ENCODE results near the gene CHKA. TPM values are rescaled to one million over a fixed set of nuclear protein-coding genes. Genes with fewer than 3 reads are reported as not detected.

Gene CHKA
- polyA plus RNA-seq, 2 donors: 3.7 to 7.3 TPM

DNA sequence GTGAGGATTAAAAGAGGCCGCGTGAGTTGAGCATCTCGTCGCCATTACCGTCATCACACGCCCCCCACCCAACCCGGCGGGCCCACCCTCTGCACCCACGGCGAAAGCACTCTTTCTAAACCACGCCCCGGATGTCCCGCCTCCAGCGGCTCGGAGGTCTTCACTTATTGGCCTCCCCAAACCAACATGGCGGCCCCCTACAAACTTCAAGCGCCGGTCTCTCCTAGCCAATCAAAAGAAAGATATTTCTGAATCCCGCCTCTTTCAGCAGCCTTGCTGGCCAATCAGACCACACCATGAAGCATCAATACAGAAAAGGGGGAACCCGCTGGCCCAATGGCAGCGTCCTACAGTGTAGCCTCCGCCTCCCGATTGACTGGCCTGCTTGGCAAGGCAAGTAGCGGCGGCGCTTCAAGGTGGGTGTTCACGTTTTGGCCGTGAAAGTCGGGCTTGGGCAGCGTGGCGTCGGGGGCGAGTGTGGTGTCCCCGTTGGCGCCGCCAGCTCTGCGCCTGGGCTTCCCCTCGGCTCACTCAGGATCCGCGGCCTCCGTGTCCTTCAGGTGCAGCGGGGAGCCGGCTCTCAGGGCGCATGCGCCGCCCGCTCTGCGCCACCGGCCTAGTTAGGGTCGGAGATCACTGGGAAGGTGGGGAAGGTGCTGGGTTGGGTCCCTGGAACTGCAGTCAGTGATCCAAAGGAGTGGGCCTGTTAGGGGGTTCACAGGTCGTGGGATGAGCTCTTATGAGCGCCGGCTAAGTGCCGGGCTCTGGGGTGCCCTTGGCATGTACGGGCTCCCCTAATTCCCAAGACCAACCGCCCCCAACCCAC lies 90.7 kb downstream of the CHKA start, which contains the start of gene NDUFS8:
Gene NDUFS8, plus strand, starts transcription at position 364 of the 826 bp plus-strand sequence. CDS start 1,471 bp downstream, outside the sequence.
- Histone ChIP-seq H3K27ac (ENCODE audit: low read depth in 2 of 2, low read length in 1 of 2) (peak within 1 kb of the TSS; percentile 74 to 85), H3K9me3 (ENCODE audit: control insufficient read depth in 2 of 2, insufficient read depth in 1 of 2, low read depth in 1 of 2, low read length in 1 of 2) (no peaks in the 10 kb centered on the region), H3K4me1 (ENCODE audit: control insufficient read depth in 2 of 2, insufficient read depth in 2 of 2, low read length in 1 of 2) (peaks cover 7 to 13% of the 10 kb centered on the region in 2 donors), H3K4me3 (ENCODE audit: low read depth in 1 of 2, low read length in 2 of 2) (peak within 1 kb of the TSS; percentile 74 to 89), H3K36me3 (ENCODE audit: control insufficient read depth in 2 of 2, insufficient read depth in 2 of 2, low read length in 1 of 2) (peaks cover 0 to 20% of the 10 kb centered on the region in 2 donors), H3K27me3 (ENCODE audit: control insufficient read depth in 1 of 2, insufficient read depth in 2 of 2, low read length in 2 of 2) (no peaks in the 10 kb centered on the region)
- WGBS, 2 donors: 0% methylated on average over 56 of the region's 56 CpGs

DNA sequence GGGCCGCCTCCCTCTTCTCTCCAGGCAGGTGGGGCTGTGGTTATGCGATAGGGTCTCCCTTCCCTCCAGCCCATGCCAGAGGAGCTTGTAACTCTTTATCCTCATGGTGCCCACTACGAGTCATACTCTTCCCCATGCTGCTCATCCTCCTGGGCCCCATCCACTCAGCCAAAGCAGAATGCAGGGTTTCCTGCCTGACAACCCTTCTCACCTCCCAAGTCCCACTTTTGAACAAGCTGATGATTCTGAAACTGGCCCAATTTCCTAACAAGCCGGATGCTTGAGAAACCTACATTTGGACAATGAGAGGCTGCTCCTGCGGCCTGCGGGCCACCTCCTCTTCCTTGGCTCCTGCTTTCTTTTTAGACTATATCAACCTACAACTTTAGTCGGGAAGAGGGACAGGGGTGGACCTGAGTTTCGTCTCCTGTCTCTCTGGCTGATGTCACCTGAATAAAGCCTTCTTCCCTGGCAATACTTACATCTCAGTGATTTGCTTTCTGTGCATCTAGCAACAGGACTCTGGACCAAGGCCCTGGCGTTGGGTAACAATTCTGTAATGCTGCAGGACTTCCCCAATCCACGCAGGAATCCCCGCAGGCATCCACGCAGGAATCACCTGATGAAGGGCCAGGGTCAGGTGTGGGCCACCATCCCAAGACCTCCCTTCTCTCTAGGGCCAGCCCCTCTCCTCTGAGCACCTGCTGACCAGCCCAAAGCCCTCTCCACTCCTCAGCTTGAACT lies 92.2 kb downstream of the CHKA start:
- Histone ChIP-seq H3K36me3 (ENCODE audit: control insufficient read depth in 2 of 2, insufficient read depth in 2 of 2, low read length in 1 of 2) (peaks cover 0 to 17% of the 10 kb centered on the region in 2 donors), H3K4me1 (ENCODE audit: control insufficient read depth in 2 of 2, insufficient read depth in 2 of 2, low read length in 1 of 2) (peaks cover 7 to 13% of the 10 kb centered on the region in 2 donors), H3K27ac (ENCODE audit: low read depth in 2 of 2, low read length in 1 of 2) (no peak overlapping the region), H3K4me3 (ENCODE audit: low read depth in 1 of 2, low read length in 2 of 2) (no peak overlapping the region), H3K9me3 (ENCODE audit: control insufficient read depth in 2 of 2, insufficient read depth in 1 of 2, low read depth in 1 of 2, low read length in 1 of 2) (no peaks in the 10 kb centered on the region), H3K27me3 (ENCODE audit: control insufficient read depth in 1 of 2, insufficient read depth in 2 of 2, low read length in 2 of 2) (no peaks in the 10 kb centered on the region)
- whole genome bisulfite sequencing, 2 donors: 78 to 88% methylated on average over 12 of the region's 12 CpGs

DNA sequence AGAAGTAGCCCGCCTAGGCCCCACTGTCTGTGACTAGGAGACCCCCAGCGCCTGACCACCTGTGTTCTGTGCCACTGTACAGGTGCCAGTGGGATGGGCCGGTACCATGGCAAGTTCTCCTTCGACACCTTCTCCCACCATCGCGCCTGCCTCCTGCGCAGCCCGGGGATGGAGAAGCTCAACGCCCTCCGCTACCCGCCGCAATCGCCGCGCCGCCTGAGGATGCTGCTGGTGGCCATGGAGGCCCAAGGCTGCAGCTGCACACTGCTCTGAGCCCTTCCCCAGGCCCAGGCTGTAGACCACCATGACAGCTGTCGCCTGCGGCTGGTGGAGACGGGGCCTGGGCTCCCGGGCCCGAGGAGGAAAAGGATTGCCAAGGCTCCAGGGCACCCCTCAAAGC lies 93.5 kb downstream of the CHKA start:
- H3K27ac ChIP-seq (ENCODE audit: low read depth in 2 of 2, low read length in 1 of 2): no peak overlapping the region
- H3K4me1 ChIP-seq (ENCODE audit: control insufficient read depth in 2 of 2, insufficient read depth in 2 of 2, low read length in 1 of 2): peaks cover 7 to 9% of the 10 kb centered on the region in 2 donors
- WGBS, 2 donors: 91 to 96% methylated on average over 21 of the region's 21 CpGs
- H3K36me3 ChIP-seq (ENCODE audit: control insufficient read depth in 2 of 2, insufficient read depth in 2 of 2, low read length in 1 of 2): peaks cover 0 to 4% of the 10 kb centered on the region in 2 donors
- H3K27me3 ChIP-seq (ENCODE audit: control insufficient read depth in 1 of 2, insufficient read depth in 2 of 2, low read length in 2 of 2): no peaks in the 10 kb centered on the region
- H3K9me3 ChIP-seq (ENCODE audit: control insufficient read depth in 2 of 2, insufficient read depth in 1 of 2, low read depth in 1 of 2, low read length in 1 of 2): no peaks in the 10 kb centered on the region
- H3K4me3 ChIP-seq (ENCODE audit: low read depth in 1 of 2, low read length in 2 of 2): no peak overlapping the region

DNA sequence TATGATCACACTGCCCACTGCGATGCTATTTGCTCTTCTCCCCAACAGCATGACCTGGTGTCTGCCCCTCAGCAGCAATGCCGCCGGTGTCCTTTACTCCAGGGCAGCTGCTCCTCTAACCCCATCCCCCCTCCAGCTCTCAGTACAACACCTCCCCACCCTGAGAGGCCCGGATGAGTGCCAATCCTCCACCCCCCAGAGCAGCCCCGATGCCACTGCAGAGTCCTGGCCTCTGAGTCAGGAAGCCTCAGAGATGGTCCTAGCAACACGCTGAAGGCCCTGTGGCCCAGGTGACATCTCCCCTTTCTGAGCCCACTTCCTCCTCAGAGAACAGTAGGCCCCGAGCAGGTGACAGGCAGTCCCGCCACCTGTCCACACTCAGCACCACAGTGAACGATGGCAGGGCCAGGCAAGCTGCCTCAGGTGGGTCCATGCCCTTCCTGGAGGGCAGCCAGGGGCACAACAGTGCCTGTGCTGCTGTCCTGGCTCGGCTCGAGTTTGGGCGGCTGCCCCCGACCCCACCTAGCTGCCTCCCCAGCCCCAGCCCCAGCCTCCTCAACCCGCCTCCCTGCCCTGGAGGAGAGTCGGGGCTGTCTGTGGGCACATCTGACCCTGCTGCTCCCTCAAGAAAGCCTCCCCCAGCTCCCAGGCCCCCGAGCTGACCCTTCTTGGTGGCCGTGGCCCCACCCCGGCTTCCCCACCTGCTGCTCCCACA lies 94.6 kb downstream of the CHKA start:
- Histone ChIP-seq H3K36me3 (ENCODE audit: control insufficient read depth in 2 of 2, insufficient read depth in 2 of 2, low read length in 1 of 2) (peaks cover 0 to 4% of the 10 kb centered on the region in 2 donors), H3K4me3 (ENCODE audit: low read depth in 1 of 2, low read length in 2 of 2) (no peak overlapping the region), H3K9me3 (ENCODE audit: control insufficient read depth in 2 of 2, insufficient read depth in 1 of 2, low read depth in 1 of 2, low read length in 1 of 2) (no peaks in the 10 kb centered on the region), H3K27ac (ENCODE audit: low read depth in 2 of 2, low read length in 1 of 2) (no peak overlapping the region), H3K4me1 (ENCODE audit: control insufficient read depth in 2 of 2, insufficient read depth in 2 of 2, low read length in 1 of 2) (peaks cover 6% of the 10 kb centered on the region in 2 donors), H3K27me3 (ENCODE audit: control insufficient read depth in 1 of 2, insufficient read depth in 2 of 2, low read length in 2 of 2) (no peaks in the 10 kb centered on the region)
- WGBS, 2 donors: 84% methylated on average over 18 of the region's 18 CpGs

- WGBS, 2 donors: 71 to 73% methylated on average over 5 of the region's 5 CpGs
- peaks cover 5 to 10% of the 10 kb centered on the region in 2 donors for H3K4me1 ChIP-seq (ENCODE audit: control insufficient read depth in 2 of 2, insufficient read depth in 2 of 2, low read length in 1 of 2)
- peaks cover 0 to 4% of the 10 kb centered on the region in 2 donors for H3K36me3 ChIP-seq (ENCODE audit: control insufficient read depth in 2 of 2, insufficient read depth in 2 of 2, low read length in 1 of 2)
- H3K27ac ChIP-seq (ENCODE audit: low read depth in 2 of 2, low read length in 1 of 2): no peak overlapping the region
- no peaks in the 10 kb centered on the region for H3K27me3 ChIP-seq (ENCODE audit: control insufficient read depth in 1 of 2, insufficient read depth in 2 of 2, low read length in 2 of 2)
- H3K9me3 ChIP-seq (ENCODE audit: control insufficient read depth in 2 of 2, insufficient read depth in 1 of 2, low read depth in 1 of 2, low read length in 1 of 2): no peaks in the 10 kb centered on the region
- no peak overlapping the region for H3K4me3 ChIP-seq (ENCODE audit: low read depth in 1 of 2, low read length in 2 of 2)
Observed at GRCh38 chr11:68025047-68025446, 96.1 kb downstream of the CHKA start.

- H3K4me3 ChIP-seq (ENCODE audit: low read depth in 1 of 2, low read length in 2 of 2): no peak overlapping the region
- peaks cover 0 to 4% of the 10 kb centered on the region in 2 donors for H3K36me3 ChIP-seq (ENCODE audit: control insufficient read depth in 2 of 2, insufficient read depth in 2 of 2, low read length in 1 of 2)
- peaks cover 3 to 12% of the 10 kb centered on the region in 2 donors for H3K4me1 ChIP-seq (ENCODE audit: control insufficient read depth in 2 of 2, insufficient read depth in 2 of 2, low read length in 1 of 2)
- no peak overlapping the region for H3K27ac ChIP-seq (ENCODE audit: low read depth in 2 of 2, low read length in 1 of 2)
- H3K27me3 ChIP-seq (ENCODE audit: control insufficient read depth in 1 of 2, insufficient read depth in 2 of 2, low read length in 2 of 2): no peaks in the 10 kb centered on the region
- 84 to 85% methylated on average over 5 of the region's 5 CpGs for WGBS, 2 donors
- H3K9me3 ChIP-seq (ENCODE audit: control insufficient read depth in 2 of 2, insufficient read depth in 1 of 2, low read depth in 1 of 2, low read length in 1 of 2): no peaks in the 10 kb centered on the region
Observed at GRCh38 chr11:68024508-68024907, 96.7 kb downstream of the CHKA start.

GRCh38 chr11:68022531-68022930 lies 98.7 kb downstream of the CHKA start:
- WGBS, 2 donors: 85 to 88% methylated on average over 13 of the region's 13 CpGs
- Histone ChIP-seq H3K4me1 (ENCODE audit: control insufficient read depth in 2 of 2, insufficient read depth in 2 of 2, low read length in 1 of 2) (peaks cover 0 to 21% of the 10 kb centered on the region in 2 donors), H3K4me3 (ENCODE audit: low read depth in 1 of 2, low read length in 2 of 2) (no peak overlapping the region), H3K27me3 (ENCODE audit: control insufficient read depth in 1 of 2, insufficient read depth in 2 of 2, low read length in 2 of 2) (no peaks in the 10 kb centered on the region), H3K36me3 (ENCODE audit: control insufficient read depth in 2 of 2, insufficient read depth in 2 of 2, low read length in 1 of 2) (no peaks in the 10 kb centered on the region), H3K27ac (ENCODE audit: low read depth in 2 of 2, low read length in 1 of 2) (no peak overlapping the region), H3K9me3 (ENCODE audit: control insufficient read depth in 2 of 2, insufficient read depth in 1 of 2, low read depth in 1 of 2, low read length in 1 of 2) (no peaks in the 10 kb centered on the region)

DNA sequence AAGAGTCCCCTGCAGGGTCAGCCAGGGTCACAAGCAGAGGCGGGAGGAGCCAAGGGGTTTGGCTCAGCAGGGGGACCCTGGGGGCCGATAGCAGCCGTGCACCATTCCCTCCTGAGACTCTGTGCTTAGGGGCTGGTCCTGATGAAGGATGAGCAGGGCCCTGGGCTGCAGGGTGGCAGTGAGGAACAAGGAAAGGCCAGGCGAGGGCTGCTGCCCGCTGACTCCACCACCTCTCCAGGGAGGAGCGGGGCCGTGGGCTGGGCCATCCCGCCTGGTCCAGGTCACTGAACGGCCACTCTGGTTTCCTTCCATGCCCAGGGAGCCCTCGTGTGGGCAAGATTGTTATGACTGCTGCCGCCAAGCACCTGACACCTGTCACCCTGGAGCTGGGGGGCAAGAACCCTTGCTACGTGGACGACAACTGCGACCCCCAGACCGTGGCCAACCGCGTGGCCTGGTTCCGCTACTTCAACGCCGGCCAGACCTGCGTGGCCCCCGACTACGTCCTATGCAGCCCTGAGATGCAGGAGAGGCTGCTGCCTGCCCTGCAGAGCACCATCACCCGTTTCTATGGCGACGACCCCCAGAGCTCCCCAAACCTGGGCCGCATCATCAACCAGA lies 99.9 kb downstream of the CHKA start:
- Histone ChIP-seq H3K4me1 (ENCODE audit: control insufficient read depth in 2 of 2, insufficient read depth in 2 of 2, low read length in 1 of 2) (peaks cover 0 to 33% of the 10 kb centered on the region in 2 donors), H3K9me3 (ENCODE audit: control insufficient read depth in 2 of 2, insufficient read depth in 1 of 2, low read depth in 1 of 2, low read length in 1 of 2) (no peaks in the 10 kb centered on the region), H3K4me3 (ENCODE audit: low read depth in 1 of 2, low read length in 2 of 2) (no peak overlapping the region), H3K36me3 (ENCODE audit: control insufficient read depth in 2 of 2, insufficient read depth in 2 of 2, low read length in 1 of 2) (no peaks in the 10 kb centered on the region), H3K27ac (ENCODE audit: low read depth in 2 of 2, low read length in 1 of 2) (peak overlapping the region; percentile 63 to 72), H3K27me3 (ENCODE audit: control insufficient read depth in 1 of 2, insufficient read depth in 2 of 2, low read length in 2 of 2) (no peaks in the 10 kb centered on the region)
- WGBS, 2 donors: 63% methylated on average over 26 to 27 of the region's 27 CpGs

DNA sequence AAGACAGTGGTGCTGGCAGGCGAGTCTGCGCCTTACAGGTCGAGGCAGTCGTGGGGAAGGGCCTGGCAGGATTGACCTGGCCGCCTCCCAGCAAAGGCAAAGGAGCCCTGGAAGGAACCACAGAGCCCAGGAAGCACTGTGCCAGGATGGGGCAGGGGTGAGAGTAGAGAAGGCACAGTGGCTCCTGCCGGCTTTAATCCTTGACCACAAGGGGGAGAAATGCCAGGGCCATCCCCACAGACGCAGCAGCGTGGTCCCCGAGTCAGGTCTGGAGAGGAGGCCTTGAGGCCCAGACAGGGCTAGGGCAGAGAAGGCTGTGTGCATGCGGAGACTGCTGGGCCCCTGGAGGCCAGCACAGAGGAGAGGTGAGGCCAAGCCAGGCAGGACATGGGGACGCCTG lies 100.6 kb downstream of the CHKA start:
- peak overlapping the region; percentile 63 to 72 for H3K27ac ChIP-seq (ENCODE audit: low read depth in 2 of 2, low read length in 1 of 2)
- no peaks in the 10 kb centered on the region for H3K27me3 ChIP-seq (ENCODE audit: control insufficient read depth in 1 of 2, insufficient read depth in 2 of 2, low read length in 2 of 2)
- peaks cover 0 to 36% of the 10 kb centered on the region in 2 donors for H3K4me1 ChIP-seq (ENCODE audit: control insufficient read depth in 2 of 2, insufficient read depth in 2 of 2, low read length in 1 of 2)
- WGBS, 2 donors: 37 to 51% methylated on average over 11 of the region's 11 CpGs
- H3K36me3 ChIP-seq (ENCODE audit: control insufficient read depth in 2 of 2, insufficient read depth in 2 of 2, low read length in 1 of 2): no peaks in the 10 kb centered on the region
- H3K9me3 ChIP-seq (ENCODE audit: control insufficient read depth in 2 of 2, insufficient read depth in 1 of 2, low read depth in 1 of 2, low read length in 1 of 2): no peaks in the 10 kb centered on the region
- no peak overlapping the region for H3K4me3 ChIP-seq (ENCODE audit: low read depth in 1 of 2, low read length in 2 of 2)
